HL-60 (cell line): ENCODE results near the gene STAT1.

ENCODE experiments used
- GABPA ChIP-seq: IDR thresholded peaks from 2 replicates; pipeline ENCODE4 v1.6.1; 2012; ENCODE audit warnings: low read depth
- POLR2AphosphoS5 ChIP-seq: IDR thresholded peaks from 2 replicates; pipeline ENCODE4 v1.6.1; 2012; ENCODE audit warnings: low read depth
- REST ChIP-seq: IDR thresholded peaks from 2 replicates; pipeline ENCODE4 v1.6.1; 2012; ENCODE audit warnings: low read depth; ENCODE audit not compliant: insufficient replicate concordance
- TF ChIP-seq, protein P1 (sequence below): IDR thresholded peaks from one replicate; pipeline ENCODE4 v1.5.1; 2011; ENCODE audit warnings: low read length, control low read depth, inconsistent platforms; ENCODE audit not compliant: insufficient read depth

DNA sequence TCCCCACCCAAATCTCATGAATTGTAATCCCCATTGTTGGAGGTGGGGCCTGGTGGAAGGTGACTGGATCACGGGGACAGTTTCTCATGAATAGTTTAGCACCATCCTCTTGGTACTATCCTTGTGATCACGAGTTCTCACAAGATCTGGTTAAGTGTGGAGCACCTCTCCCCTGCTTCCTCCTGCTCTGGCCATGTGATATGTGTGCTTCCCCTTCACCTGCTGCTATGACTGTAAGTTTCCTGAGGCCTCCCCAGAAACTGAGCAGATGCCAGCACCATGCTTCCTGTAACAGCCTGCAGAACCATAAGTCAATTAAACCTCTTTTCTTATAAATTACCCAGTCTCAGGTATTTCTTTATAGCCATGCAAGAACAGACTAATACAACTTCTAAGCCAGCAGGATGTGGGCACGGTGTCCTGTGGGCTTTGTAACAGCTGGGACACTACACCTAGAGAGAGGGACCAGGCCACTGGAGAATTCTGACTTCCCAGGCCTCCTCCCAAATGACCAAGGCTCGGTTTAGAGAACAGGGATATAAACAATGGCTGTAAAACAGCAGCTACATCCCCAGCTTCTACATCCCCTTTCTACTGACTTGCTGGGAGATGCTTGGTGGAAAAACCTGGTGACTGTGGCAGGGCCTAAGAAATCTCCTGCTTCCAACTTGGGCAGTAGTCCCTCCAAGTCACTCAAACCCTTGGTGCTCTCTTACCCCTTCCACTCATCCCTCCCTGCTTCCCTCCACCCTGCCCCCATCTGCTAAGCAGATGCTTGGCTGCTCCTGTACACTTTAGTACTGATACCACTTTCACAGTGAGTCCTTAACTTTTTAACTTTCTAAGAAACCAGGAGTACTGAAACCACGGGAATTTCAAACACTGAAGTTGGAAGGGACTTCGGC lies 10.3 kb downstream of the STAT1 start:
- TF ChIP-seq, protein P1, sequence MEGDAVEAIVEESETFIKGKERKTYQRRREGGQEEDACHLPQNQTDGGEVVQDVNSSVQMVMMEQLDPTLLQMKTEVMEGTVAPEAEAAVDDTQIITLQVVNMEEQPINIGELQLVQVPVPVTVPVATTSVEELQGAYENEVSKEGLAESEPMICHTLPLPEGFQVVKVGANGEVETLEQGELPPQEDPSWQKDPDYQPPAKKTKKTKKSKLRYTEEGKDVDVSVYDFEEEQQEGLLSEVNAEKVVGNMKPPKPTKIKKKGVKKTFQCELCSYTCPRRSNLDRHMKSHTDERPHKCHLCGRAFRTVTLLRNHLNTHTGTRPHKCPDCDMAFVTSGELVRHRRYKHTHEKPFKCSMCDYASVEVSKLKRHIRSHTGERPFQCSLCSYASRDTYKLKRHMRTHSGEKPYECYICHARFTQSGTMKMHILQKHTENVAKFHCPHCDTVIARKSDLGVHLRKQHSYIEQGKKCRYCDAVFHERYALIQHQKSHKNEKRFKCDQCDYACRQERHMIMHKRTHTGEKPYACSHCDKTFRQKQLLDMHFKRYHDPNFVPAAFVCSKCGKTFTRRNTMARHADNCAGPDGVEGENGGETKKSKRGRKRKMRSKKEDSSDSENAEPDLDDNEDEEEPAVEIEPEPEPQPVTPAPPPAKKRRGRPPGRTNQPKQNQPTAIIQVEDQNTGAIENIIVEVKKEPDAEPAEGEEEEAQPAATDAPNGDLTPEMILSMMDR, result no peak
- no peak for TF ChIP-seq POLR2AphosphoS5
- TF ChIP-seq GABPA, result no peak
- TF ChIP-seq REST, result no peak
